SH-SY5Y (cell line): ENCODE measurements around the gene ZBTB32.

Source experiments
- GATA2 ChIP-seq: IDR thresholded peaks from 2 replicates; pipeline ENCODE4 v1.6.1; 2011; ENCODE audit warnings: mild to moderate bottlenecking, low read depth, low read length
- GATA3 ChIP-seq: IDR thresholded peaks from 2 replicates; pipeline ENCODE4 v1.6.1; 2011; ENCODE audit warnings: low read depth, mild to moderate bottlenecking, low read length, moderate library complexity

GRCh38 chr19:35717665-35718344, 13.4 kb downstream of the ZBTB32 start, which contains the start of gene KMT2B:
- no peak for TF ChIP-seq GATA2
- TF ChIP-seq GATA3, result no peak
